HG02588 (cell line): ENCODE results near the gene MYLK.

Source experiments
- ATAC-seq: cut with Tn5 transposase; IDR thresholded peaks from one replicate; pipeline ENCODE4 v1.9.1; 2021; ENCODE audit warnings: mild to moderate bottlenecking, moderate library complexity; ENCODE audit not compliant: unreplicated experiment

The MYLK gene

GRCh38 chr3:123821920-123822319 is 62.2 kb downstream of the MYLK start:
- no peak for ATAC-seq

DNA sequence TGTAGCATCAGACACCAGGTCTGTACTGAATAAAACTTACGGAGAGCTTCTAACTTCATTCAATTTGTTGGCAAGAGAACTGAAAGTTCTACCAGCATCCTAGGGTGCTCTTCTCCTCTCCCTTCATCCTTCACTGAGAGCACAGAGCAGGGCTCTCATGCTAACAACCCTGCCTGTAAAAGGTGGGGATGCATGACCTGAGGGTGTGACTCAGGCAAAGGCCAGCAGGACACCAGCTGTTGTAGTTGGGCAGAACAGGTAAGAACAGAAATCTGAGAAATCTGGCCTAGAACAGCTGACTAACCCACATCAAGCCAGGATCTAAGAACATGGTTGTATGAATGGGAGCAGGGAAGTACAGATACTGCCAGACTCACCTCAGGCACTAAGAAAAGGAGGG is 64.2 kb downstream of the MYLK start:
- no peak for ATAC-seq

DNA sequence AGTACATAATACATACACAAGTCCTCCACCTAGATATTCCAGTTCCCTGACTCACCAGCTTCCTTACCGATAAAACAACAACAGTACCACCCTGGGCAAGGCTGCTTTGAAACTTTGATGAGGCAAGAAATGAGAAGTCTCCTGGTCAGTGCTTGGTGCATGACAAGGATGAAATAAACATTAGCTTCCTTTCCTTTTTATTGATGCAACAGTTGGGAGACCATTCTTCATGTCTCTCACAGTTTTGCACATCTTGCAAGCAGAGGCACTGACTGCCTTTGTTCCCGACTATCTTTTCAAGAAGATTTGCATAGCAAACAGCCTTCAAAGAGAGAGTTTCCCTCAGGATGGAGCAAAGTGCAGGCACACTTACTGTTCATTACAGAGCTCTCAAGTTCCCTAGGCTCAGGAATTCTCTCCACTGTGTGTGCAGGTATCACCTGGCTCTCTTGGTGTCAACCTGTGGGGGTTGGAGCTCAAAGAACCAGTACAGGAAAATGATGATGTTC is 65.2 kb downstream of the MYLK start:
- no peak for ATAC-seq

DNA sequence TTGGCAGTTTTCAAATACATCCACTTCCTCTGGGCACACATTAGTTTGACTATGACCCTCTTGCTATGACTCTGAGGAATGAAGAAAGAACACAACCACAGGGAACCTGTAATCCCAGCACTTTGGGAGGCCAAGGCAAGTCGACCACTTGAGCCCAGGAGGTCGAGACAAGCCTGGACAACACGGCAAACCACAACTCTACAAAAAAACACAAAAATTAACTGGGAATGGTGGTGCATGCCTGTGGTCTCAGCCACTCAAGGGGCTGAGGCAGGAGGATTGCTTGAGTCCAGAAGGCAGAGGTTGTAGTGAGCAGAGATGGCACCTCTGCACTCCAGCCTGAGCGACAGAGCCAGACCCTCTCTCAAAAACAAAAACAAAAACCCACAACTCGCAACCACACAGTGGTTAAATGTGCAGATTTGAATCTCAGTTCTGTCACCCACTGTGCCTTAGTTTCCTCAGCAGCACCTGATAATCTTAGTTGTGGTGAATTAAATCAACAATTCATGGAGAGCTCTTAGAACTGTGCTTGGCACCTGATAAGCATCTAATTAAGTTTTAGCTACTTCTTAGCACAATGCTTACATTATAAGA is 65.7 kb downstream of the MYLK start:
- ATAC-seq = no peak

DNA sequence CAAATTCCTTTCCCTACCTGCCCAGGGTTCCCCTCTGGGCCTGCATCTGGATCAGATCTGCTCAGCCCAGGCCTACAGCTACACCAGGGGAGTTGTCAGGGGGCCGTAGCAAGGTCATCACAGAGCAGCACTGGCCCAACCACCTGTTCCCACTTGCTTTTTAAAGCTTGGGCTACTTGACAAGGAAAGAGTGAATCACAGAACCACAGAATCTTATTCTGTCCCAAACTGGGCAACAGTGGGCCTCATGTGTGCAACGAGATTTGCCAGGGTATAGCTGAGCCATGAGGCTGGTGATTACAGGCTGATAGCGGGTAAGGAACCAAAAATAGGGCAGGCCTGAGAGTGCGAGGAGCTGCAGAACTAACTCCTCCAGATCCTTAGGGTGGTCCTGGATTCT is 66.7 kb downstream of the MYLK start:
- no peak for ATAC-seq

DNA sequence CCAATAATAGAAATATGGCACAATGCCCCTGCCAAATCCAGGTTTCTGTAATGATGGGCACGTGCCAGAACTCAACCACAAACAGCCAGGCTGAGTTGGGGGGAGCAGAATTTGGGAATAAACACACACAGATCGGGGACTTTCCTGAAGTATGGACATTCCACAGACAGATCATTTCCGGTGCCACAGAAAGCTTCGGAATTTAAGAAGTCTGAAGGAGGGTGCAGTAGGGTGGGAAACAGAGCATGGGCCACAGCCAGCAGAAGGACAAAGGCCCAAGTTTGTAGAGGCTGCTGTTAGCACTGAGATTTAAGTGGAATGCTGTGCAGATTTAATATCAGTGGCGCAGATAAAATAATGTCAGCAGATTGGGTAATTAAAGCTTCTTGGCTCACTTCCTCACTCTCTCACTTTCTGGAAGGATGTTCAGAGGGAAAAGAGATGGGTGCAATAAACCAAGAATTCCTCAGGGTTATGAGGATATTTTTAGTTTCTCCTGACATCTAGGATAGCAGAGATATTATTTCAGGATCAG is 67.4 kb downstream of the MYLK start:
- no peak for ATAC-seq

GRCh38 chr3:123815981-123816380 is 68.2 kb downstream of the MYLK start:
- ATAC-seq = no peak

GRCh38 chr3:123813876-123814275 is 70.3 kb downstream of the MYLK start:
- no peak for ATAC-seq

DNA sequence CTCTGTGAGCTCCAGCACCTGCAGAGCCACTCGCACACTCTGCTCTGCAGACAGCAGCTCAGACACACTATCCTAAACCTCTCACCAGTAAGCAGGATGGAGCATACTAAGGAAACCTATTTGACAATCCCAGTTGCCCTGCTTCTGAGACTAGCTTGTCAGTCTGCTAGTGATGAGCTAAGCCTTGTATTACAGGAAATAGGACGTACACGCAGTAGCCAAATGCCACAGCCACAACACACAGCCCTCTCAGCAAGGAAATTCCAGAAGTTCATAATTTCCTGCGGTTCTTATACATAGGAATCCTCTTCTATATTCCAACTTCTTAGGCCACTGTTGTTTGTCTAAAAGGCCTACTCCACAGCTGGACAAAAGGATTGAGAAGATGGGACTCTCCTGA is 74.5 kb downstream of the MYLK start:
- no peak for ATAC-seq

DNA sequence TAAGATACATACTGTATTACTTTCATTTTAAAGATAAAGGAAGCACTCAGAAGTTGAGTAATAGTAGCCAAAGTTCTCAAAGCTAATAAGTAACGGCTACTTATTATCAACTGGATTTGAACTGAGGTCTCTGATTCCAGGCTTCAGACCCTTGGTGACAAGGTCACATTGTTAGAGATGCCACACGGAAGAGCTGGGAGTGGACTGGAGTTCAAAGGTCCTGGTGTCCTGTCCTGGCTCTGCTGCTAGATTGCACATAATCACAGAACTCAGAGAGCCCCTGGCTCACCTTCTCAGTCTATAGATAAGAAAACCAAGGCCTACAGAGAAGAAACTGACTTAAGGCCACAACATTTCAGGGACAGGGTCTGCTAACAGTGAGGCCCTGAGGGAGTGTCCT is 75.3 kb downstream of the MYLK start:
- ATAC-seq = no peak

- no peak for ATAC-seq
Measured at GRCh38 chr3:123807820-123808219, 76.3 kb downstream of the MYLK start.

DNA sequence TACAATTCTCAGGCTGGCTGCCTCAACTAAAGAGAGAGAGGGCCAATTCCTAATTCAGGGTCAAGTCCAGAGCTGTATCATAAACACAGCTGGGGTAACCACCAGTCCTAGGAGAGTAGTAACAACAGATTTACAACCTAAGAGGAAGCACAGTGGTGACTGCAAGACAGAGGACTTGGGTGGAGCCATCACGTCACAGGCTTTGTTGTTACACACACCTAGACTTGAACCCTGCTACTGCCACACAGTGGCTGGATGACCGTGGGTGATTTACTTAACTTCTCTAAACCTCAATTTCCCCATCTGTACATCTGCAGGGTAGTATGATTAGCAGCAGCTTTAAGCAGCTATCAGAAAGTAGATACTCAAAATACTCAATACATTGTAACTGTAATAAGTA is 78.6 kb downstream of the MYLK start:
- ATAC-seq = no peak

DNA sequence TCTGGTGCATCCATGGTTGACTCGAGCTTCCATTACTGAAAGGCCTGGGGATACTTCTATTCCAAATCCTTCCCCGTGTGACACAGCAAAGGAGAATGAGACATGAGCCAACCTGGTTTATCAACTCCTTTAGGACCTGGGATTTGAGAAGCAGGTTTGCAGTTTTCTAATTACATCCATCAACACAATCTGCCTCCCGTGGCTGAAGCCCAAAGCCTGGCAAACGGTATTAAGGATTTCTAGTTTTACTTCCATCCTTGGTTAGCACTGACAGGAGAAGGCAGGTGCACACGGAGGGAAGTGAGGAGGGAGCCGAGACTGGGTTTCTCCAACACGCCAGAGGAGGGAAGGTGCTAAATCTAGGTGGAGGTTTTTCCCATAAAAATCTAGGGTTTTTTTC is 79.0 kb downstream of the MYLK start:
- ATAC-seq = no peak

DNA sequence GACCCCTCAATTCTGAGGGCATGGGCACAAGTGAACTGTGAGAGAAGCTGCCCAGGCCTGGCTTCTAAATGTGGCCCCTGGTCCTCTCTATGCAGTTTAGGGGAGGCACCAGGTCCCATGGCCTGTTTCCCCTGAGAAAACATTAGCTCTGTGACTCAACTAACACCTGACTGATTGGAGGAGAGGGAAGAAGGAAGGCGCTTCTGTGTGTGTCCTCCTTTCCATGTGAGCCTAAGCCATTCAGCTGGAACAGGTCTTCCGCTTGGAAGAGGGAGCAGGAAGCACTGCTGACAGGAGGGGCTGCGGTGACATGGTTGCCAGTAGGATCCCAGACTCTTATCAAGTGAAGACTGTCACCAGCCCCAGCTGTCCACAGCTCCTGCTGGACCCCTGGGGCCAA is 79.5 kb downstream of the MYLK start:
- no peak for ATAC-seq

- no peak for ATAC-seq
Measured at GRCh38 chr3:123803521-123803920, 80.6 kb downstream of the MYLK start.

DNA sequence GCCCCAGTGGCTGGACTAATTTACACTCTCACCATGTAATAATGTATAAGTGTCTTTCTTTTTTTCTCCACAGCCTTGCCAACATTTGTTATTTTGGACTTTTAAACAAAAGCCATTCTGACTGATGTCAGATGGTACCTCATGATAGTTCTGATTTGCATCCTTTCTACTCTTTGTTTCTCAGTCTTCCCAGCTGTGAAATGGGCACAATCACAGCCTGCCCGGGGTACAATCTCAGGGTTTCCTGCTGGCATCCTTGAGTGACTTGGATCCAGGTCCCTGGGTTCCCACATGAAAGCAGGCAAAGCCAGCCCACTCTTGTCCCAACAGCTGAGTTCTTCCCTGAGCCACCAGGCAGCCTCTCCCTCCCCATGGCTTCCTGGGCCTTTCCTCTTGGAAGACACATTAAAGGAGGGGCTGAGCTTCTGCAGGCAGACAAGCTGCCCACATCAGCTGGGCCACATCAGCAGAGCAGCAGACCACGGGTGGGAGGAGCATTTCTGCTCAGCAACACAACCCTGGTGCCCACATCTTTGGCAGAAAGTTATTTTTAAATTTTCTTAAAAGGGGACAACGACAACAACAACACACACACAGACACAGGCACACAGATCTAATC is 82.0 kb downstream of the MYLK start:
- ATAC-seq = no peak

DNA sequence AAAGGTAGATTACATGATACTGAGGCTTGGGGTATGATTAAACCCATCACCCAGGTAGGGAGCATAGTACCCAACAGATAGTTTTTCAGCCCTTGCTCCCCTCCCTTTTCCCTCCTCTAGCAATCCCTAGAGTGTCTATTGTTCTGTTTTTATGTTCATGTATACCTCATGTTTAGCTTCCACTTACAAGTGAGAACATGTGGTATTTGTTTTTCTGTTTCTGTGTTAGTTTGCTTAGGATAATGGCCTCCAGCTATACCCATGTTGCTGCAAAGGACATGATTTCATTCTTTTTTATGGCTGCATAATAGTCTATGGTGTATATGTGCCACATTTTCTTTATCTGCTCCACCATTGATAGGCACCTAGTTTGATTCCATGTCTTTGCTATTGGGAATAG is 82.7 kb downstream of the MYLK start:
- no peak for ATAC-seq

DNA sequence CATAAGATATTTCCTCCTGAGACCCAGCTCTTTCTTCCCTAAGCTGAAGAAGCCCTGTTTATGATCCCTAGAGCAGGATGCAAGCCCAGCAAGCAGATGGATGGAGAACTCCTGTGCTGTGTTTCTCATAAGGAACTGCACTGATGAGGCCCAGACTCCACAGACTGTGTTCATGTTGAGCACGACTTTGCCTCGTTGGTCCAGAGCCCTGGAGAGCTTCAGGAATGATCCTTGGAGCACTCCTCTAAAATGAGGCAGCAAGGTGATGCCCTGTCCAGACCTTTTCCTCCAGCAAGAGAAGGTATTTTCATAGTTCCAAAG is 83.8 kb downstream of the MYLK start:
- no peak for ATAC-seq

GRCh38 chr3:123799544-123800361 is 84.4 kb downstream of the MYLK start:
- no peak for ATAC-seq

DNA sequence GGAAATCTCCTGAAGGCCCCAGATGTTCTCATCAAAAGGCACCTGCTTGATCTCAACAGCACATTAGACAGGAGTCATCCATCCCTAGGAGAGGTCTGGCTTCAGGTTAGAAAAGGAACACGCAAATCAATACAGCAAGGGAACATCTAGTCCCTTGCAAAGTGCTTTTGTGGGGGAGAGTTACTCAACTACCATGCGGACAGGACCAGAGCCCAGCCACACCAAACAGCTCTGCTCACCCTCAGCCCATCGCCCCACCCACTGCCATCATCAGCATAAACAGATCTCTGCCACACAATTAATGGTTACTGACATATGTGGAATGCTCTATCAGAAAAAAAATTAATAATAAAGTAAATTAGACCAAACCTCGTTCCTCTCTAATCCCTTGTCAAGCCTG is 85.6 kb downstream of the MYLK start:
- no peak for ATAC-seq

DNA sequence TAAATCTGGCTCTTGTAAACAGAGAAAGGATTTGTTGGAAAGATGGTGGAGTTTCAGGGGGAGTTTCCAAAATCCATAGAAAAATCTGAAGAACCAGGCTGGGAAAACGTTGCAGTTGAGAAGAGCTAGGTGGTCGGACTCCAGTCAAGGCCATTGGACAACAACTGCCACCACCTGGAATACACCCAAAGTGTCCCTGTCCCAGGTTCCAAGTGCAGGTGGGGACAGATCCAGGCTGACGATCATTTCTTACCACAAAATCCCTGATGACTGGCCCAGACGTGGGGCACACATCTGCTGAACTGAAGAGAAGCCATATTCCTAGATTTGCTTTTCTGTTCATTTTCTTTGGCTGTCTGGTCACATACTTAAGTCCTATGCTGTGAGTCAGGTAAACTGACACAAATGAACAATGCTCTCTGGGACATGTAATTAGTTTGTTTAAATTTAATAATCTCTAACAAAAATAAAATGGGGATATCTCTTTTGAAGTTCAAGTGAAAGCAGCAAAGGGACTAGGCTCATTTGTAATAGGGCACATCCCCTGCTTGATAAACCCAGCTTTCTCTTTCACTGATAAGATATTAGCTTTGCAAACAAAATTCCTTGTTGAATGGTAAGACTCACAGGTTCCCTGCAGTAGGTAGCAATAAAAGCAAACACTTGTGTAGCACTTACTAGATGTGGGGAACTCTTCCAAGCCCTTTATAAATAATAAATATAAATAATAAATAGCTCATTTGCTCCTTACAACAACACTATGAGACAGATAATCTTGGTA is 88.5 kb downstream of the MYLK start:
- ATAC-seq = no peak
